Measurements from ENCODE around the gene PACSIN1. TPM values are rescaled to one million over a fixed set of nuclear protein-coding genes. Genes with fewer than 3 reads are reported as not detected.

PACSIN1 gene
- total and polyA plus RNA-seq, 4 donors = 0.03 to 0.17 (median 0.15) TPM

- H3K4me3 ChIP-seq (ENCODE audit: low read depth in 1 of 3, low read length in 3 of 3) = no peak overlapping the region
- H3K27ac ChIP-seq (ENCODE audit: low read depth in 1 of 2, low read length in 2 of 2) = no peak overlapping the region
- no peaks in the 10 kb centered on the region for H3K36me3 ChIP-seq (ENCODE audit: control insufficient read depth in 4 of 4, insufficient read depth in 3 of 4, low read depth in 1 of 4, low read length in 3 of 4)
- TF ChIP-seq HNF4G (IDR thresholded peaks at IDR 0.05) (no peak), HNF4A (conservative IDR thresholded peaks at IDR 0.05) (no peak), EGR1 (IDR thresholded peaks at IDR 0.05; ENCODE audit: low read depth in 2 of 2) (no peak), CTCF (IDR thresholded peaks at IDR 0.05; ENCODE audit: low read depth, low read length, missing input control) (no peak), TAF1 (conservative IDR thresholded peaks at IDR 0.05) (no peak), RXRA (IDR thresholded peaks at IDR 0.05) (no peak), JUND (IDR thresholded peaks at IDR 0.05) (no peak), ZBTB33 (IDR thresholded peaks at IDR 0.05) (no peak), YY1 (IDR thresholded peaks at IDR 0.05) (no peak), FOXA2 (IDR thresholded peaks at IDR 0.05) (no peak)
- TF ChIP-seq, protein P1, sequence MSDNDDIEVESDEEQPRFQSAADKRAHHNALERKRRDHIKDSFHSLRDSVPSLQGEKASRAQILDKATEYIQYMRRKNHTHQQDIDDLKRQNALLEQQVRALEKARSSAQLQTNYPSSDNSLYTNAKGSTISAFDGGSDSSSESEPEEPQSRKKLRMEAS (IDR thresholded peaks at IDR 0.05) = no peak
- TF ChIP-seq, protein P2, sequence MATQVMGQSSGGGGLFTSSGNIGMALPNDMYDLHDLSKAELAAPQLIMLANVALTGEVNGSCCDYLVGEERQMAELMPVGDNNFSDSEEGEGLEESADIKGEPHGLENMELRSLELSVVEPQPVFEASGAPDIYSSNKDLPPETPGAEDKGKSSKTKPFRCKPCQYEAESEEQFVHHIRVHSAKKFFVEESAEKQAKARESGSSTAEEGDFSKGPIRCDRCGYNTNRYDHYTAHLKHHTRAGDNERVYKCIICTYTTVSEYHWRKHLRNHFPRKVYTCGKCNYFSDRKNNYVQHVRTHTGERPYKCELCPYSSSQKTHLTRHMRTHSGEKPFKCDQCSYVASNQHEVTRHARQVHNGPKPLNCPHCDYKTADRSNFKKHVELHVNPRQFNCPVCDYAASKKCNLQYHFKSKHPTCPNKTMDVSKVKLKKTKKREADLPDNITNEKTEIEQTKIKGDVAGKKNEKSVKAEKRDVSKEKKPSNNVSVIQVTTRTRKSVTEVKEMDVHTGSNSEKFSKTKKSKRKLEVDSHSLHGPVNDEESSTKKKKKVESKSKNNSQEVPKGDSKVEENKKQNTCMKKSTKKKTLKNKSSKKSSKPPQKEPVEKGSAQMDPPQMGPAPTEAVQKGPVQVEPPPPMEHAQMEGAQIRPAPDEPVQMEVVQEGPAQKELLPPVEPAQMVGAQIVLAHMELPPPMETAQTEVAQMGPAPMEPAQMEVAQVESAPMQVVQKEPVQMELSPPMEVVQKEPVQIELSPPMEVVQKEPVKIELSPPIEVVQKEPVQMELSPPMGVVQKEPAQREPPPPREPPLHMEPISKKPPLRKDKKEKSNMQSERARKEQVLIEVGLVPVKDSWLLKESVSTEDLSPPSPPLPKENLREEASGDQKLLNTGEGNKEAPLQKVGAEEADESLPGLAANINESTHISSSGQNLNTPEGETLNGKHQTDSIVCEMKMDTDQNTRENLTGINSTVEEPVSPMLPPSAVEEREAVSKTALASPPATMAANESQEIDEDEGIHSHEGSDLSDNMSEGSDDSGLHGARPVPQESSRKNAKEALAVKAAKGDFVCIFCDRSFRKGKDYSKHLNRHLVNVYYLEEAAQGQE (IDR thresholded peaks at IDR 0.05) = no peak
- H3K4me1 ChIP-seq (ENCODE audit: control insufficient read depth in 4 of 4, insufficient read depth in 4 of 4, low read length in 3 of 4) = peaks cover 0 to 8% (median 7%) of the 10 kb centered on the region in 4 donors
- H3K9ac ChIP-seq (ENCODE audit: low read depth in 1 of 2, low read length in 2 of 2) = no peak overlapping the region
- 85% methylated on average over 9 of the region's 9 CpGs for WGBS
- no peaks in the 10 kb centered on the region for H3K9me3 ChIP-seq (ENCODE audit: control insufficient read depth in 4 of 4, low read length in 3 of 4)
- H3K27me3 ChIP-seq (ENCODE audit: control insufficient read depth in 4 of 4, insufficient read depth in 4 of 4, low read length in 3 of 4) = no peaks in the 10 kb centered on the region
- DNase-seq (ENCODE audit: low spot score) = no peak
These were observed 105.5 kb downstream of the PACSIN1 start for GRCh38 chr6:34571388-34571787.

GRCh38 chr6:34572021-34572420 lies 106.1 kb downstream of the PACSIN1 start:
- H3K27me3 ChIP-seq (ENCODE audit: control insufficient read depth in 4 of 4, insufficient read depth in 4 of 4, low read length in 3 of 4) = no peaks in the 10 kb centered on the region
- H3K27ac ChIP-seq (ENCODE audit: low read depth in 1 of 2, low read length in 2 of 2) = no peak overlapping the region
- H3K9ac ChIP-seq (ENCODE audit: low read depth in 1 of 2, low read length in 2 of 2) = no peak overlapping the region
- H3K4me3 ChIP-seq (ENCODE audit: low read depth in 1 of 3, low read length in 3 of 3) = no peak overlapping the region
- H3K9me3 ChIP-seq (ENCODE audit: control insufficient read depth in 4 of 4, low read length in 3 of 4) = no peaks in the 10 kb centered on the region
- DNase-seq (ENCODE audit: low spot score) = no peak
- H3K4me1 ChIP-seq (ENCODE audit: control insufficient read depth in 4 of 4, insufficient read depth in 4 of 4, low read length in 3 of 4) = peaks cover 0 to 8% (median 7%) of the 10 kb centered on the region in 4 donors
- WGBS = 77% methylated on average over 16 of the region's 16 CpGs
- H3K36me3 ChIP-seq (ENCODE audit: control insufficient read depth in 4 of 4, insufficient read depth in 3 of 4, low read depth in 1 of 4, low read length in 3 of 4) = no peaks in the 10 kb centered on the region
- TF ChIP-seq FOXA2 (IDR thresholded peaks at IDR 0.05) (no peak), NR2F2 (IDR thresholded peaks at IDR 0.05) (no peak), TAF1 (conservative IDR thresholded peaks at IDR 0.05) (no peak), GABPA (IDR thresholded peaks at IDR 0.05 in 1 of 2, conservative IDR thresholded peaks at IDR 0.05 in 1 of 2) (no peak), HNF4A (conservative IDR thresholded peaks at IDR 0.05) (no peak), SP1 (IDR thresholded peaks at IDR 0.05) (no peak), CTCF (IDR thresholded peaks at IDR 0.05; ENCODE audit: low read depth, low read length, missing input control) (no peak), JUND (IDR thresholded peaks at IDR 0.05) (no peak), EGR1 (IDR thresholded peaks at IDR 0.05; ENCODE audit: low read depth in 2 of 2) (no peak), ZBTB33 (IDR thresholded peaks at IDR 0.05) (no peak), RAD21 (IDR thresholded peaks at IDR 0.05) (no peak)
